ENCODE data around the gene COL23A1. TPM values are rescaled to one million over a fixed set of nuclear protein-coding genes. Genes with fewer than 3 reads are reported as not detected.
A peak's percentile ranks its signal among the peaks of the same experiment; 100 is the strongest.

COL23A1 gene
- total and polyA plus RNA-seq, 8 donors: 0.52 to 9.5 (median 7.5) TPM

DNA sequence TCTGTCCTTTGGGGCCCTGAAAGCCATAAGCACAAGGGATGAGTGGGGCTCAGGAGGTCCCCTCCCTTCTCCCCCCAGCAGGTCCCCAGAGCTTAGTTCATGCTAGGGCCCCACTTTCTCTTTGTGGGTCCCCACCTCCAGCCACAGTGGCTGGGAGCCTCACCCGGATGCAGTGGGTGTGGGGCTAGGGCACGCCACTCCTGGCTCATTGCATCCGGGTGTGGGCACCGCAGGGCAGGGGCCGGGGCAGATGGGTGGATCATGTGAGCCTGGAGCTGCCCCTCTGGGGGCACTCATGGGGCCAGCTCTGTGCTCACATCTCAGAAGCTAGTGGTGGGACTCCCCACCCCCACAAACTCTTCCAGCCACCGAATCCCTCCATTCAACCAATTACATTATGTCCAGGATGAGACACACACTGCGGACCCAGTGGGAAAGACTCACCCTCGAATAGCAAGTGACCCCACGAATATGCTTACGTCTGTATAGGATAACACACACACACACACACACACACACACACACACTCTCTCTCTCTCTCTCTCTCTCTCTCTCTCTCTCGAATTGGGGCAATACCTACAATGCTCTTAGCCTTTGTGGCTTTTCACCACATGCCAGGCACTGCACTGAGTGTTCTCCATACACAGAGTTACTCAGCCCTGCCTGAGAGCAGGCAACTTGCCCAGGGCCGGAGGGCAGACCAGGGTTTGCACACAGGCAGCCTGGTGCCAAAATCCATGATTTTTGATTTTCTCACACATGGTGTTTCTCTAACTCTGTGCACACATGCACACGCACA lies 340.8 kb downstream of the COL23A1 start:
- H3K36me3 ChIP-seq: no peaks in the 10 kb centered on the region
- intact Hi-C loops (cut with DNase I): no loop called here
- H3K4me1 ChIP-seq: no peaks in the 10 kb centered on the region
- no peak overlapping the region for H3K4me3 ChIP-seq
- no peaks in the 10 kb centered on the region for H3K9me3 ChIP-seq
- DNase-seq: peak in 1 of 4 donors; percentile 58
- no peaks in the 10 kb centered on the region for H3K27me3 ChIP-seq
- TF ChIP-seq, protein P1, sequence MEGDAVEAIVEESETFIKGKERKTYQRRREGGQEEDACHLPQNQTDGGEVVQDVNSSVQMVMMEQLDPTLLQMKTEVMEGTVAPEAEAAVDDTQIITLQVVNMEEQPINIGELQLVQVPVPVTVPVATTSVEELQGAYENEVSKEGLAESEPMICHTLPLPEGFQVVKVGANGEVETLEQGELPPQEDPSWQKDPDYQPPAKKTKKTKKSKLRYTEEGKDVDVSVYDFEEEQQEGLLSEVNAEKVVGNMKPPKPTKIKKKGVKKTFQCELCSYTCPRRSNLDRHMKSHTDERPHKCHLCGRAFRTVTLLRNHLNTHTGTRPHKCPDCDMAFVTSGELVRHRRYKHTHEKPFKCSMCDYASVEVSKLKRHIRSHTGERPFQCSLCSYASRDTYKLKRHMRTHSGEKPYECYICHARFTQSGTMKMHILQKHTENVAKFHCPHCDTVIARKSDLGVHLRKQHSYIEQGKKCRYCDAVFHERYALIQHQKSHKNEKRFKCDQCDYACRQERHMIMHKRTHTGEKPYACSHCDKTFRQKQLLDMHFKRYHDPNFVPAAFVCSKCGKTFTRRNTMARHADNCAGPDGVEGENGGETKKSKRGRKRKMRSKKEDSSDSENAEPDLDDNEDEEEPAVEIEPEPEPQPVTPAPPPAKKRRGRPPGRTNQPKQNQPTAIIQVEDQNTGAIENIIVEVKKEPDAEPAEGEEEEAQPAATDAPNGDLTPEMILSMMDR (IDR thresholded peaks at IDR 0.05): no peak
- ATAC-seq: peak; percentile 79
- H3K27ac ChIP-seq: no peak overlapping the region

DNA sequence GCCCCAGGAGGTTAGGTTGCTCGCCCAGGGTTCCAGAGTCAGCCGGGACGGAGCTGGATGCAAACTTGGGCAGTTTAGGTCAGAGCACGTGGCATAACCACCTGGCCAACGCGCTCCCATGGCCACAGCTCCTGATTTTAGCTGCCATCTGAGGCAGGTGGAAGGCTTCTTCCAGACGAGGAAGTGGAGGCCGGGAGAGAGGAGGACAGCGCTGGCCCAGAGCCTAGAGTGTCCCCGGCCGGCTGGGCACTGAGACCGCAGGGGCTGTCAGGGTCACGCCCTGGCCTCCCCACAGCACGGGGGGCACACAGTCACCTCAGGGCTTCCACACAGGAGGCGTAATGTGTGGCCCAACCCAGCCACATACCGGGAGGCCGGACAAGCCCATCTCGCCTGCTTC lies 341.4 kb downstream of the COL23A1 start:
- Histone ChIP-seq H3K4me1 (no peaks in the 10 kb centered on the region), H3K27ac (no peak overlapping the region), H3K9me3 (no peaks in the 10 kb centered on the region), H3K27me3 (no peaks in the 10 kb centered on the region), H3K36me3 (no peaks in the 10 kb centered on the region), H3K4me3 (no peak overlapping the region)
- DNase-seq (peak in 1 of 4 donors; percentile 59), ATAC-seq (no peak)
- intact Hi-C loops (cut with DNase I): no loop called here
- TF ChIP-seq, protein P1 (IDR thresholded peaks at IDR 0.05): no peak

DNA sequence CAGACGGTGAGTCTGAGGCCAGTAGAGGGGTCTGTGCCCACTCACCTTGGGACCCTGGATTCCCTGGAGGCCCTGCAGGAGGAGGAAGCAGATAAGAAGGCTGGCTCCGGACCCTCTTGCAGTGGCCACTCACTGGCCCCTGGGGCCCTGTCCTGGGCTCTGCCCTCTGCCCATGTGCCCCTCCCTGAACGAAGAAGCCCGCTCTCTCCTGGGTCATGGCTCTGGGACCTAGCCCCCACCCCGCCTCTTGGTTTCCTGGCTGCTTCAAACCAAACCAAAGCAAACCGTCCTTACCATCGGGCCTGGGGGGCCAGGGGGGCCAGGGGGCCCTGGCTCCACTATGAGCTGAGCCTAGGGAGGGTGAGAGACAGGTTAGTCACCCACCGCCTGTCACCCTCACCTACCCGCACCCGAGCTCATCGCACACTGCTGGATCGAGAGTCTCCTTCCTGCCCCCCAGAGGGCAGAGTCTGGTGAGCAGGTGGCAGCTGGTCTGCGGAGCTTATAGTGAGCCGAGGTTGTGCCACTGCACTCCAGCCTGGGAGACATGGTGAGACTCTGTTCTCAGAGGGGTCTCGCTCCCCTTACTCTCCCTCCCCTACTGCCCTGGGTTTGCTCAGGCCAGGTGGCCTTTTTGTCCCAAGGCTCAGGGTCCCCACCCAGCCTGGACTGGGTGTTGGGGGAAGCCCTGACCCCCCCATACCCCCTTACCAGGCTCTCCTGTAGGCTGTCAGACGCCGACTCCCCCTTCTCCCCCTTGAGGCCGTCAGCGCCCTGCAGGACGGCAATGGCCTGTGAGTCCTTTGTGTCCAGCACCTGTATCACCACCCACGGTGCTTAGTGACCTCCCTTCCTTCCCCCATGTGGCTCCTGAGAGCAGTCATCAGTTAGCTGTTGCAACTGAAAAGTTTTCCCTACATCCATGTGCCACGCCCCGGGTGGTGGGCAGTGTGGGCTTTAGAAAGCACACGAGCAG lies 342.4 kb downstream of the COL23A1 start:
- ATAC-seq: no peak
- Histone ChIP-seq H3K4me3 (no peak overlapping the region), H3K9me3 (no peaks in the 10 kb centered on the region), H3K4me1 (no peaks in the 10 kb centered on the region), H3K36me3 (no peaks in the 10 kb centered on the region), H3K27me3 (no peaks in the 10 kb centered on the region), H3K27ac (no peak overlapping the region)
- TF ChIP-seq, protein P1 (IDR thresholded peaks at IDR 0.05): no peak
- peak in 1 of 4 donors; percentile 61 for DNase-seq
- intact Hi-C loops (cut with DNase I): no loop called here

DNA sequence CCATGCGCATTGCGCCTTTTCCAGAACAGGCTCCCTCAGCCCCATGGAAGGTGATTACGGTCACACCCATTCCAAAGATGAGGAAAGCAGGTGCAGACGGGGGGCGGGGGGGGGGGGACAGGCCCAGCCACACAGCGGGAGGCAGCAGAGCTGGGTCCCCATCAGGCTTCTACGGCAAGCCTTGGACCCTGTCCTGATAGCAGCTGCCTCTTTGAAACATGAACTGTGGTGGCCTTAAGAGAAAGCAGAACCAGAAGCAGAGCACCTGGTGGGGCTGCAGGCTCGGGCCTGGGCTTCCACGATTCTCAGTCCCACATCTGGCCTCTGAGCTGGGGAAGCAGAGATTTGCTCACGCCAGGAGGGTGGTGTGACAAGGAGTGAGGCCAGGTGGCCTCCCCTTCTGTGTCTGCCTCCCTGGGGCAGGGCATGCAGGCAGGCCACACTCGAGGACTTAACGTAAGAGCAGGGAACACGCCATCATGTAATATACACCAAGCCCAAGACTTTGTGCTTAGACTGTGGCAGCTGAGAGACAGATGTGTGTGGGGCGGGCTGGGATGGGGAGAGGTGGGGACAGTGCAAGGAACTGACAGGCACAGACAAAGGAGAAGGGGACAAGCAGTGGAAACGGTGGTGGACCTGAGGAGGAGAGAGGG lies 343.4 kb downstream of the COL23A1 start:
- Histone ChIP-seq H3K36me3 (no peaks in the 10 kb centered on the region), H3K9me3 (no peaks in the 10 kb centered on the region), H3K4me1 (peaks cover 0 to 6% of the 10 kb centered on the region in 2 donors), H3K27me3 (no peaks in the 10 kb centered on the region), H3K27ac (no peak overlapping the region), H3K4me3 (no peak overlapping the region)
- intact Hi-C loops (cut with DNase I): no loop called here
- DNase-seq (peak in 1 of 4 donors; percentile 31), ATAC-seq (no peak)
- TF ChIP-seq, protein P1 (IDR thresholded peaks at IDR 0.05): no peak
